HK-2 (cell line): ENCODE measurements around the gene PLEKHM1.
A peak's percentile ranks its signal among the peaks of the same experiment; 100 is the strongest.

ENCODE experiments used
- DNase-seq: peaks from one replicate; pipeline ENCODE4 v3.0.0-alpha.2; 2018; ENCODE audit not compliant: unreplicated experiment

Gene PLEKHM1

GRCh38 chr17:45427181-45427835, 63.2 kb downstream of the PLEKHM1 start:
- no peak for DNase-seq

GRCh38 chr17:45426561-45426960, 64.0 kb downstream of the PLEKHM1 start:
- no peak for DNase-seq

GRCh38 chr17:45425984-45426413, 64.5 kb downstream of the PLEKHM1 start:
- no peak for DNase-seq

DNA sequence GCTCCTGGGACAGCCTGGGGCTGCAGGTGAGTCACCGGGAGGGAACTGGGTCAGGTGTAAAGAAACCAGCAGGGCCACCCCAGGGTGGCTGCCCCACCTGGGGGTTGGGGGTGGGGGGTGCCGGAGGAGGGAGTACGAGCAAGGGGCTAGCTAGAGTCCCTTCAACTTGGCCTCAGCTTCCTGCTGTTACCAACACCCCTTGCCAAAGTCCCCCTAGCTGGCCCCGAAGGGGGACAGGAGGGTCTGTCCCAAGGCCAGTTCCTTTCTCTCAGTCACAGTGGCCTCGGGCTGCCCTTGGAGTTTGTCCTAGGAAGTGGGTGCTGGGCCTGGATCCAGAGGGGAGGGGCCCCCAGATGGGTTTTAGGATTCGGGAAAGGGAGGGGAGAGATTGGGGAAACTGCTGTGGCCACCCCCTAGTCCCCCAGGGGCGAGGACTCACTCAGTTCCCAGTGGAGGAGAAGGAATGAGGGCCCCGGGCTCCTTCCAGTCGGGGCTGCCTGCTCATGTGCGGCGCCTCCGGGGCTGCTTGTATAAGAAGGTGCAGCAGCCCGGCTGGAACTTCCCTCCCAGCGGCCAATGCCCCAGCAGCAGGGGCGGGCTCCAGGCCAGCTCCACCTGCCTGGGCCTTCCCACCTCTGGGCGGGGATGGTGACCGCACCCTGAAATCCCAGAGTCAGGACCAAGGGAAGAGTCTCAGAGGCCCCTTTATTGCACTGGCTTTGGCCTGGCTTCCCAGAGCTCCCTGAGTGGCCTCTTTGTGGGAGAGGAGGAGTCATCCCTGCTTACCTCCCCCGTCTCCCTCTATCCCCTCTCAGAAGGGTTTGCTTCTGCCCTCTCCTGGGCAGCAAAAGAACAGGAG, 65.2 kb downstream of the PLEKHM1 start:
- peak; percentile 96 for DNase-seq

DNA sequence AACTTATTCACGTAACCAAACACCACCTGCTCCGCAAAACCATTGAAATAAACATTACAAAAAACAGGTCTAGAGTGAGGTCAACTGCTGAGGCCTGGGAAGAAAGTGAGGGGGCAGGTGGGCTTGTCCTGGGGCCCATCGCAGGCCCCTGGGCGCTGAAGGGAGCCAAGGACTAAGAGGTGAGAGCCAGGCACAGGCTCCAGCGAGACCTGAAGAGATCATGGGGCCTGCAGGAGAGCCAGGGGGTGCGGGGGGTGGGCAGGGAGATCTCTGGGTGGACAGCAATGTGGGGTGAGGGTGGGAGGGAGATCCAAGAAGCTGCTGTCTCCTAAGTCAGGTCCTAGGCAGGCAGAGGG, 65.8 kb downstream of the PLEKHM1 start:
- no peak for DNase-seq

DNA sequence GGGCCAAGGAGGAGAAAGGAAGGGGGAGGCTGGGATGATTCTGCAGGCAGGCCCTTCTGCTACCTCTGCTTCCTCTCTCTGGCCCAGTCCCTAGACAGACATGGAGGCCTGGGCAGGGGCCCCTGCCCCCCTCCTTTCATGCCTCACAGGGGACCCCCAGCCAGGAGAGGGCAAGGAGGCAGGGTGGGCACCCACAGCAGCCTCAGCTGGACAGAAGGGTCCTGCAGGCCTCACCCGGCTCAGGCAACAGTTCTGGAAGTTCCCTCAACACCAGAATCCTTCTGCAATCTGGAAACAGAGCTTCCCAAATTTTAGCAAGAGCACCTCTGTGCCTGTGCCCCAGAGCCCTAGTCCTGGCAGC, 66.6 kb downstream of the PLEKHM1 start:
- DNase-seq = no peak

- no peak for DNase-seq
These were observed 67.1 kb downstream of the PLEKHM1 start for GRCh38 chr17:45423304-45423974.

- DNase-seq = no peak
These were observed 75.3 kb downstream of the PLEKHM1 start for GRCh38 chr17:45414990-45415881.

- no peak for DNase-seq
These were observed 77.0 kb downstream of the PLEKHM1 start for GRCh38 chr17:45413498-45413923.

DNA sequence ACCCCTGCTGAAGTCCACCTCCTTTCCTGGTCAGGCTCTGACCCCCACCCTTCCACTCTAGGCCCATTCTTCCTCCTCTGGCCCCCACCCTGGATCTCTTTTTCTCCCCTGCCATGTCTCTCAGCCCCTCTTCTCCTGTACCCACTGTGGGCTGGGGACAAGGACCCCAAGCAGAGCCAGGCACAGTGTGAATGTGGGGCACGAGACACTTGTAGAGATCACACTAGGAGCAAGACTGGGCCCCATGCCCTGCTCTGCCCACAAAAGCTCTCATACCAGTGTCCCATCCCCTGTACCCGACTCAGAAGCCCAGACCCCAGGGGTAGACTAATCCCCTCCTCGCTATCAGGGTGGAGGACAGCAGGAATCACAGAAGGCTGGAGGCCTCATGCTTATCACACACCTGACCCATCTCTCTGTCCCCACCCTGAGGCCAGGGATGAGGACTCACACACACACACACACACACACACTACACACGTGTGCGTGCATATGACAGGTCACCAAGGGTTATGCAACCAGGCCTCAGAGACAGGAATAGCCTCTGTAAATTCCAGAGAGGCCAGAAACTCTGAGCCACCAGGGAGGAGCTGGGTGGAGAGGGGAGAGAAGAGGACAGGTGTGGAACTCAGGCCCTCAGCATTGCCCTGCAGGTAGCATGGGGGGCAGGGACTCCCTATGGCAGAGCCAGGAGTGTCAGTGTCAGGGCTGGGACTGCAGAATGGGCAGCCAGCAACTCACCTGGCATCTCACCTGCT, 79.0 kb downstream of the PLEKHM1 start:
- DNase-seq = no peak

- DNase-seq = no peak
These were observed 80.1 kb downstream of the PLEKHM1 start for GRCh38 chr17:45410144-45411091.

DNA sequence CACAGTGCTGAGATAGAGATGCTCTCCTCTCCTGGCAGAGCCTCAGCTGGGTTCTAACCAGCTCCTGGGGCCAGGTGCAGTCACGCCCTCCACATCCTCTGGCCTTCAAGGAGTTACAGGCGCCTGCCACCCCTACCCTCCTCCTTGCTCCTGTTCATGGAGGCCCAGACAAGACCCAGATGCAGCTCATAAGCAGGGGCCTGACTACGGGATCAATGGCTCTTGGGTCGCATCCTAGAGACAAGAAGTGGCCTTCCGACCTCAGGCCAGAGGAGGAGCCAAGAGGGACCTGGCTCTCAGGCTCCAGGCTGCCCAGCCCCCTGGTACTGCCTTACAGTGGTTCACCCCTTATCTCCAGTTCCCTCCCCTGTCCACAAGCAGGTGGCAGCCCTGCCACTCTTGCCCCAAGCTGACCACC, 80.9 kb downstream of the PLEKHM1 start:
- DNase-seq = no peak

GRCh38 chr17:45408611-45409421, 81.7 kb downstream of the PLEKHM1 start:
- no peak for DNase-seq

GRCh38 chr17:45406107-45406506, 84.4 kb downstream of the PLEKHM1 start:
- no peak for DNase-seq

DNA sequence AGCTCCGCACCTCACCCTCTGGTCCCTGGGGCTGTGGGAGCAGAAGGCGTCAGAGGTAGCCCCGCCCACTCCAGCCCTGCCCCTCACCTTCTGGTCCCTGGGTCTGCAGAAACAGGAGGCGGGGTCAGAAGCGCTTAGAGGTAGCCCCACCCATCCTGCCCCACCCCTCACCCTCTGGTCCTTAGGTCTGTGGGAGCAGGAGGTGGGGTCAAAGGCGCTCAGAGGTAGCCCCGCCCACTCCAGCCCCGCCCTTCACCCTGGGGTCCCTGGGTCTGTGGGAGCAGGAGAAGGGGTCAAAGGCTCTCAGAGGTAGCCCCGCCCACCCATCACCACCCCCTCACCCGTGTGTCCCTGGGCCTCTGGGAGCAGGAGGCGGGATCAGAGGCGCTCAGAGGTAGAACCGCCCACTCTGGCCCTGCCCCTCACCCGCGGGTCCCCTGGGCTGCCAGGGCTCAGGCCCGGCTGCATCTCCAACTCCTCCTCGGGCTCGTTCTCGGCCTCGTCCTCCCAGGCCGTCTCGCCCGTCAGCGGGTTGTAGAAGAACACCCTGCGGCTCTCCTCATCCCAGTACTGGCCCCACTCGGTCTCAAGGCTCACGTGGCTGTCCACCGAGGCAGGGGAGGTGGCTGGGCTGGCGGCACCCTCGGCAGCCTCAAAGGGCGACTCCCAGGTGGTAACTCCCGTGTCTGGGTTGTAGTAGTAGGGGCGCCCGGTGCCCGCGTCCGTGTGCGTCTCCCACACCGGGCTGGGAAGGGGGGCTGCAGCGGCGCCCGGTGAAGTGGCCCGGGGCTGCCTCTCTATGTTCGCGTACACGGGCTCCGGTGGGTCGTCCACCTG, 85.1 kb downstream of the PLEKHM1 start:
- no peak for DNase-seq

- no peak for DNase-seq
These were observed 85.7 kb downstream of the PLEKHM1 start for GRCh38 chr17:45404870-45405249.

GRCh38 chr17:45403906-45404490, 86.5 kb downstream of the PLEKHM1 start:
- DNase-seq = no peak

GRCh38 chr17:45402916-45403315, 87.6 kb downstream of the PLEKHM1 start:
- no peak for DNase-seq
